DOHH2 (cell line): ENCODE results near the gene SYP.

Experiments
- EZH2phosphoT487 ChIP-seq: fragments of 200-600 bp; sonication (generic); IDR thresholded peaks from 2 replicates; pipeline ENCODE4 v1.6.1; 2017; ENCODE audit warnings: borderline replicate concordance, mild to moderate bottlenecking, antibody characterized with exemption, low read length, moderate library complexity, mixed read lengths
- TF ChIP-seq, protein P1 (sequence below): fragments of 200-600 bp; sonication (generic); IDR thresholded peaks from one replicate; pipeline ENCODE4 v1.5.1; 2014; ENCODE audit warnings: antibody characterized with exemption, mild to moderate bottlenecking, low read depth, low read length; ENCODE audit not compliant: poor library complexity, severe bottlenecking

GRCh38 chrX:49208399-49208798, 8.4 kb upstream of the SYP start:
- TF ChIP-seq, protein P1, sequence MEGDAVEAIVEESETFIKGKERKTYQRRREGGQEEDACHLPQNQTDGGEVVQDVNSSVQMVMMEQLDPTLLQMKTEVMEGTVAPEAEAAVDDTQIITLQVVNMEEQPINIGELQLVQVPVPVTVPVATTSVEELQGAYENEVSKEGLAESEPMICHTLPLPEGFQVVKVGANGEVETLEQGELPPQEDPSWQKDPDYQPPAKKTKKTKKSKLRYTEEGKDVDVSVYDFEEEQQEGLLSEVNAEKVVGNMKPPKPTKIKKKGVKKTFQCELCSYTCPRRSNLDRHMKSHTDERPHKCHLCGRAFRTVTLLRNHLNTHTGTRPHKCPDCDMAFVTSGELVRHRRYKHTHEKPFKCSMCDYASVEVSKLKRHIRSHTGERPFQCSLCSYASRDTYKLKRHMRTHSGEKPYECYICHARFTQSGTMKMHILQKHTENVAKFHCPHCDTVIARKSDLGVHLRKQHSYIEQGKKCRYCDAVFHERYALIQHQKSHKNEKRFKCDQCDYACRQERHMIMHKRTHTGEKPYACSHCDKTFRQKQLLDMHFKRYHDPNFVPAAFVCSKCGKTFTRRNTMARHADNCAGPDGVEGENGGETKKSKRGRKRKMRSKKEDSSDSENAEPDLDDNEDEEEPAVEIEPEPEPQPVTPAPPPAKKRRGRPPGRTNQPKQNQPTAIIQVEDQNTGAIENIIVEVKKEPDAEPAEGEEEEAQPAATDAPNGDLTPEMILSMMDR = no peak
- TF ChIP-seq EZH2phosphoT487 = no peak
